GM18519 (cell line): ENCODE data around the gene SLIT3.
"Not testable (repeated sequence)": the region's sequence is repeated elsewhere in the genome, so short reads cannot be mapped to it uniquely, and the experiment has no call there.

Experiments
- ATAC-seq: cut with Tn5 transposase; IDR thresholded peaks from one replicate; pipeline ENCODE4 v1.9.1; 2021; ENCODE audit warnings: mild to moderate bottlenecking, moderate library complexity; ENCODE audit not compliant: unreplicated experiment, low FRiP score

Gene SLIT3

GRCh38 chr5:168766426-168766700, 534.6 kb downstream of the SLIT3 start:
- ATAC-seq, result no peak

GRCh38 chr5:168765551-168766425, 535.2 kb downstream of the SLIT3 start:
- ATAC-seq, result no peak

DNA sequence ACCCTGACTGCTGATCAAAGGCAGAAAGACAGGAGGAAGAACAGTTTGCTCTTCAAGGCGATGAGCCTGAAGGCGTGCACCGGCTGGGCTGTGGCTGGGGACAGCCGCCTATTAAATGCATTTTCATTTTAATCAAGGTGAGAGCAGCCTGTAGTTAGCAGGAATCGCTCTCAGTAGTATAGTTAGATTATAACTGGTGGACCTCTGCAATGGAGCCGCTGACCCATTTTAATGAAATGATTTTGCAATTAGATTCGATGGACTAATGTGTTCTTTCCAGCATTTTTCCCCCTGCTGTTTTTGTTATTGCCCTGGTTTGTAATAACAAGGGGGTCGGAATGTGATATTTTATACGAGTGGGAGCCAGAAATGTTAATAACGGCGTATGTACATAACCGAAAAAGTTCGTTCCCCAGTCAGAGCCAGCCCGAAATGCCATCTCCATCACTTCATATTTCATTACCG, 535.8 kb downstream of the SLIT3 start:
- ATAC-seq, result no peak

- ATAC-seq, result no peak
These were observed 544.2 kb downstream of the SLIT3 start for GRCh38 chr5:168756453-168757391.

GRCh38 chr5:168755548-168756093, 545.3 kb downstream of the SLIT3 start:
- ATAC-seq, result no peak

GRCh38 chr5:168753691-168754254, 547.2 kb downstream of the SLIT3 start:
- ATAC-seq, result no peak

DNA sequence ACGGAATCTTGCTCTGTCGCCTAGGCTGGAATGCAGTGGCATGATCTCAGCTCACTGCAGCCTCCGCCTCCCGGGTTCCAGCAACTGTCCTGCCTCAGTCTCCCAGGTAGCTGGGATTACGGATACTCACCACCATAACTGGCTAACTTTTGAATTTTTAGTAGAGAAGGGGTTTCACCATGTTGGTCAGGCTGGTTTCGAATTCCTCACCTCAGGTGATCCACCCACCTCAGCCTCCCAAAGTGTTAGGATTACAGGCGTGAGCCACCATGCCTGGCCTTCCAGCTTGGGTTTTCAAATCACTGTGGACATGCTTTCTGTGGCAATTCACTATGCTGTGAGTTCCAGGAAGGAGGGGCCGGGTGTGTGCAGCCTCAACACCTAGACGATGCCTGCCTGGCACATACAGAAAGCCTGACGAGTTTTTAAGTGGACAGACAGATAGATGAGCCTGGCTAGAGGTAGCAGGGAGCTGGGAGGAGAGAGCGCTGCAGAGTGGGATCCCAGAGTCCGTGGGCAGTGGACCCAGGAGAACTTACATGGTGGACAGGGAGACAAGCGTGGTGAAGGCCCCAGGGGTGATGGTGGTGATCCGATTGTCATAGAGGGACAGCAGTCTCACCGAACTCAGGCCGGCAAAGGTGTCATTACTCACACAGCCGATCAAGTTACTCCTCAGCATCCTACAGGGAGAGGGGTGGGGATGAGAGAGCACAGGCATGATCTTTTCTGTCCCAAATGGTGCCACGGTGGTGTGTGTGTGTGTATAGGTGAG, 548.3 kb downstream of the SLIT3 start:
- ATAC-seq, result no peak

DNA sequence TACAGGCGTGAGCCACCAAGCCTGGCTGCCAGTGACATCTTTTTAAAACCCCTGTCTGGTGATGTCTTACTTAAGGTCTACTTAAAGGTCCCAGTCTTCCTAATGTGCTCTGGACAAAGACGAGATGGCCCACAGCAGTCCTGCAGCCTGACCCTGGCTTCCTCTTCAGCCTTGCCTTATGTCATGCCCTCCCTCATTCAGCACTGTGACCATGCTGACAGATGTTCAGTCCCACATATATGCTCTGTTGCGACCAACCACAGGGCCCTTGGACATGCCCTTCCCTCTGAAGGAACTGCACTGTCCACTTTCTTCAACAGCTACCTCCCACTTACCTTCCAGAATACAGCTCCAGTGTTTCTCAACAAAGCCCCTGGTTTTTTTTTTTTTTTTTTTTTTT, 548.9 kb downstream of the SLIT3 start:
- ATAC-seq, result no peak

- no peak for ATAC-seq
These were observed 550.0 kb downstream of the SLIT3 start for GRCh38 chr5:168750926-168751325.

DNA sequence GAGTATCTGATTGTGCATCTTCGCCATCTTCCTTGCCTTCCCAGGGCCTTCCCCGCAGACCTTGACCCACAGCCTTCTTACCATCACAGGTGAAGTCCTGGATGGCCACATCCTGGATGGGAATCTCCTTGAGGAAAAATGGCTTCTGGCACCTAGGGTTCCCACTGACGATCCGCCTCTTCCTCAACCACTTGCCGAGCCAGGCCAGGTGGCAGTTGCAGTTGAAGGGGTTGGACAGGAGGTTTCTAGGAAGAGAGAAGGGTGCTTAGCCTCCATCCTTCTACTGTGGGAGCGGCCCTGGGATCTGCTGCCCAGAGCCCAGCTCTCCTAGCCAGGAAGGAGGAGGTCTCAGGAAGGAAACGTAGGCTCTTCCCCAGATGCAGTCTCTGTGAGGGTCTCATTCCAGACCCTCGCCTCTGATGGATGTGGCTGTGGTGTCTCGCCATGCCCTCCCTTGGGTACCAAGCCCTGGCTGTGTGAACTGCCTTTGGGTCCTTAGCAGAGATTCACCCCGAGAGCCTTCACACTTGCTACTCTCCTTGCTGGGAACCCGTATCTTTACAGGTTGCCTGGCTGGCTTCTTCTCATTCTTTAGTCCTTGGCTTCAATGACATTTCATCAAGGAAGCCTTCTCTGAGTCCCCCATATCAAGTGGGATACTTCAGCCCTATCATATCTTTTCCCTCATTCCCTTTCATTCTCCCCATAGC, 551.4 kb downstream of the SLIT3 start:
- ATAC-seq, result no peak

DNA sequence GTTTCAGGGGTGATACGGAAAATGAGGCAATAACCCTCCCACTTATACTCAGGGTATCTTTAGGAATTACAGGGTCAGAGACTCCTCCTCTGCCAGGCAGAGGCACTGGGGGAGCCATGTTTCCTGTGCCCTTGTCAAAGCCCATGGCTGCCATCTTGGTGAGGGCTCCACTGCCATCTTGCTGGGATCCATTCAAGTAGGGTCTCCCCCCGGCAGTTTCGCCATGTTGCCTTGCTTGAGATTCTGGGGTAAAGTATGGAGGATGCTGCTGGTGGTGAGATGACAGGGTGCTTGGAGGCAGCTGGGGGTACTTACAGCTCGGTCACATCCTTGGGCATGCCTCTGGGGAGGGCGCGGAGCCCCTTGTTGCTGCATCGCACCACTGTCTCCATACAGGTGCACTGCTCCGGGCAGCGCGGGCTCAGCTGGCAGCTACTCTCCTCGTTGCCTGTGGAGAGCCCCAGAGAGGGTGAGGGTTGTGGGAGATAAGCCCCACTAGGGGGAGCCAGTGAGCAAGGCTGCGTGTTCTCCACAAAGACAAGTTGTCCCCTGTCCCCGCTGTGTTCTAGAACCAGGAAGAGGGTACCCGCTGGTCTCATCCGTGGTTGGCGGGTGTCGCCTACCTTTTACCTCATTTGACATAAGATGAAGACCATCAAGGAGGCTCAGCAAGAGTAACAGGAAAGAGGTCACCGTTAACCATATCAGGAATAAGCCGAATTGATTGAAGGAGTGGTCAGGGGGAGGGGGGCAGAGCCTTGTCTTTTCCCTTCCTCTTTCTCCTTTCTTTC, 552.8 kb downstream of the SLIT3 start:
- ATAC-seq, result peak; percentile 84

- ATAC-seq, result no peak
These were observed 553.9 kb downstream of the SLIT3 start for GRCh38 chr5:168746893-168747640.

DNA sequence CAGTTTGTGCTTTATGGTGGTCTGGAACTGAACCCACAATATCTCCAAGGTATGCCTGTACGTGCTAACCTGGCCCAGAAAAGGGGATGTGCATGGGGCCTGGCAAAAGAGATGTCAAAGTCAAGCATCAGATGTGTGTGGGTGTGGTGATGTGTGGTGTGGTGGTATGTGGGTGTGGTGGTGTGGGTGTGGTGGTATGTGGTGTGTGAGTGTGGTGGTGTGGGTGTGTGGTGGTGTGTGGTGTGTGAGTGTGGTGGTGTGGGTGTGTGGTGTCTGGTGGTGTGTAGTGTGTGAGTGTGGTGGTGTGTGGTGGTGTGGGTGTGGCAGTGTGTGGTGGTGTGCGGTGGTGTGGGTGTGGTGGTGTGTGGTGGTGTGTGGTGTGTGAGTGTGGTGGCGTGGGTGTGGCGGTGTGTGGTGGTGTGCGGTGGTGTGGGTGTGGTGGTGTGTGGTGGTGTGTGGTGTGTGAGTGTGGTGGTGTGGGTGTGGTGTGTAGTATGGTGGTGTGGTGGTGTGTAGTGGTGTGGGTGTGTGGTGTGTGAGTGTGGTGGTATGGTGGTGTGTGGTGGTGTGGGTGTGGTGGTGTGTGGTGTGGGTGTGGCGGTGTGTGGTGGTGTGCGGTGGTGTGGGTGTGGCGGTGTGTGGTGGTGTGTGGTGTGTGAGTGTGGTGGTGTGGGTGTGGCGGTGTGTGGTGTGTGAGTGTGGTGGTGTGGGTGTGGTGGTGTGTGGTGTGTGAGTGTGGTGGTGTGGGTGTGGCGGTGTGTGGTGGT, 554.6 kb downstream of the SLIT3 start:
- ATAC-seq, result not testable (repeated sequence)

GRCh38 chr5:168743617-168744016, 557.3 kb downstream of the SLIT3 start:
- no peak for ATAC-seq

DNA sequence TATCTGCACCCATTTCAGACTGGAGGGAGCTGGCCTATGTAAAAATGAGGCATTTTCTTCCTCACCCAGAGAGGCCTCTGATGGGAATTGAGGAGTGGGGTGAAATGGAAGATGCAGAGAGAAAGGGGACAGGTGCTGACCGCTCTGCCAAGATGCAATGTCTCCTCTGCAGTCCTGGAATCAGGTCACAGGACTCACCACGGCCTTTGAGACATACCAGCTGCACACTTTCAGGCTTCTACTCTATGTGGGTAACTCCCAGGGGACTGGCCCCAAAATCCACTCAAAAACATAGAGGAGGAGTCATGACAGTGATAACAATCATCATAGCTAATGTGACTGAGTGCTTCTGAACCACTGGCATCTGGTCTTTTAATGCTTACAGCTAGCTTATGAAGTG, 558.6 kb downstream of the SLIT3 start:
- not testable (repeated sequence) for ATAC-seq

- no peak for ATAC-seq
These were observed 560.1 kb downstream of the SLIT3 start for GRCh38 chr5:168740811-168741213.

DNA sequence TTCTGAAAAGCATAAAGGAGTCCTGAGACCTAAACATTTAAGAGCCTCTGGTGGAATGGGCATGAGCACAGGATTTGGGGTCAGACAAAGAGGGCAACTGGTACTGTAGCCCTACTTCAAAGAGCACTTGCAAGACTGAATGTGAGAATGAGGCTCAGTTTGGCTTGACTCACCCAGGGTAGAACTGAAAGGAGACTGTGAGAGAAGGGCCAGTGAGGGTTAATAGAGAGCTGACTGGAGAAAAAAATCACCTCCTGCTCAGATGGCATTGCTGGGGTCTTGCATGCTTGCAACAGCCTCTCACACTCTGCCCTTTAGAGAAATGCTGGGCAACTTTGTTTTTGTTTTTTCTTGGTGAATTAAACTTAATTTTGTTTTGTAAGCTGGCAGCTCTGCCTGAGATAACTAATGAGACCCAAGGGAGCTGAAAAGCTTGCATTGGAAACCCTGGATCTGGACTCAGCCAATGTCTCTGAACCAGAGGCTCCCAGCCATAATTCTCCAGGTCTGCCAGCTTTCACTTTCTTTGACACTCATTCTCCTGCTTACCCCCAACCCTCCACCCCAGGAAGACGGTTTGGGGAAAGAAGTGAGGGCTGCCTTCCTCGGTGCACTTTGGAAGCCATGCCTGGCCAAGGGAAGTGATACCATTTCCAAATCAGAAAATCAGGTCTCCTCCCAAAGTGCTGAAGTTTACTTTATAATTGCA, 560.7 kb downstream of the SLIT3 start:
- ATAC-seq, result no peak
